Measurements from ENCODE around the gene ALDOB.

GRCh38 chr9:101381833-101382342 is 53.7 kb downstream of the ALDOB start:
- no peak for TF ChIP-seq EP300 (IDR thresholded peaks at IDR 0.05; ENCODE audit: borderline replicate concordance)
- TF ChIP-seq TEAD4 (IDR thresholded peaks at IDR 0.05) = no peak
- TF ChIP-seq TCF12 (IDR thresholded peaks at IDR 0.05; ENCODE audit: low read depth) = no peak
- TF ChIP-seq, protein P1, sequence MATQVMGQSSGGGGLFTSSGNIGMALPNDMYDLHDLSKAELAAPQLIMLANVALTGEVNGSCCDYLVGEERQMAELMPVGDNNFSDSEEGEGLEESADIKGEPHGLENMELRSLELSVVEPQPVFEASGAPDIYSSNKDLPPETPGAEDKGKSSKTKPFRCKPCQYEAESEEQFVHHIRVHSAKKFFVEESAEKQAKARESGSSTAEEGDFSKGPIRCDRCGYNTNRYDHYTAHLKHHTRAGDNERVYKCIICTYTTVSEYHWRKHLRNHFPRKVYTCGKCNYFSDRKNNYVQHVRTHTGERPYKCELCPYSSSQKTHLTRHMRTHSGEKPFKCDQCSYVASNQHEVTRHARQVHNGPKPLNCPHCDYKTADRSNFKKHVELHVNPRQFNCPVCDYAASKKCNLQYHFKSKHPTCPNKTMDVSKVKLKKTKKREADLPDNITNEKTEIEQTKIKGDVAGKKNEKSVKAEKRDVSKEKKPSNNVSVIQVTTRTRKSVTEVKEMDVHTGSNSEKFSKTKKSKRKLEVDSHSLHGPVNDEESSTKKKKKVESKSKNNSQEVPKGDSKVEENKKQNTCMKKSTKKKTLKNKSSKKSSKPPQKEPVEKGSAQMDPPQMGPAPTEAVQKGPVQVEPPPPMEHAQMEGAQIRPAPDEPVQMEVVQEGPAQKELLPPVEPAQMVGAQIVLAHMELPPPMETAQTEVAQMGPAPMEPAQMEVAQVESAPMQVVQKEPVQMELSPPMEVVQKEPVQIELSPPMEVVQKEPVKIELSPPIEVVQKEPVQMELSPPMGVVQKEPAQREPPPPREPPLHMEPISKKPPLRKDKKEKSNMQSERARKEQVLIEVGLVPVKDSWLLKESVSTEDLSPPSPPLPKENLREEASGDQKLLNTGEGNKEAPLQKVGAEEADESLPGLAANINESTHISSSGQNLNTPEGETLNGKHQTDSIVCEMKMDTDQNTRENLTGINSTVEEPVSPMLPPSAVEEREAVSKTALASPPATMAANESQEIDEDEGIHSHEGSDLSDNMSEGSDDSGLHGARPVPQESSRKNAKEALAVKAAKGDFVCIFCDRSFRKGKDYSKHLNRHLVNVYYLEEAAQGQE (IDR thresholded peaks at IDR 0.05; ENCODE audit: low read depth) = no peak
- TF ChIP-seq RAD21 (IDR thresholded peaks at IDR 0.05; ENCODE audit: low read depth) = no peak
- no peak for TF ChIP-seq EGR1 (IDR thresholded peaks at IDR 0.05)
- TF ChIP-seq MAX (IDR thresholded peaks at IDR 0.05) = no peak
- no peak for TF ChIP-seq YY1 (IDR thresholded peaks at IDR 0.05; ENCODE audit: low read depth)

Measured in Ishikawa (cell line).